Common myeloid progenitor, CD34-positive (primary cell): ENCODE data around the gene SSBP1. TPM values are rescaled to one million over a fixed set of nuclear protein-coding genes. Genes with fewer than 3 reads are reported as not detected.
"Not testable (repeated sequence)": the region's sequence is repeated elsewhere in the genome, so short reads cannot be mapped to it uniquely, and the experiment has no call there.

Experiments
- CTCF ChIA-PET: fragments of 350-600 bp; sonication (Branson Sonifier 250); formaldehyde crosslinking; loops from one replicate; lab custom pipeline; 2021; ENCODE audit warnings: antibody characterized with exemption; lab: Charles Lee
- POLR2A ChIA-PET: fragments of 350-600 bp; sonication (Branson Sonifier 250); formaldehyde crosslinking; loops from one replicate; lab custom pipeline; 2021; ENCODE audit warnings: antibody characterized with exemption; lab: Charles Lee
- DNase-seq, 3 donors: peaks; one replicate each; pipeline versions ENCODE4 v3.0.0 to v3.0.0-alpha.2; 2013
- H3K27ac ChIP-seq, 2 experiments: 1 replicate in 1 of 2; 2 replicates in 1 of 2; pipeline ENCODE4 v1.7.0; 2013; ENCODE audit warnings: inconsistent platforms in 2 of 2, low read length in 2 of 2, mild to moderate bottlenecking in 2 of 2, low read depth in 1 of 2, moderate library complexity in 1 of 2; ENCODE audit not compliant: severe bottlenecking in 2 of 2, insufficient read depth in 1 of 2, poor library complexity in 1 of 2
- H3K27me3 ChIP-seq, 5 experiments: replicated peaks in 2 of 5; 1 replicate in 3 of 5; 2 replicates in 2 of 5; pipeline versions ENCODE4 v1.6.1 to v1.7.0; 2013; ENCODE audit warnings: low read length in 4 of 5, mild to moderate bottlenecking in 2 of 5, moderate library complexity in 2 of 5, inconsistent platforms in 1 of 5; ENCODE audit not compliant: insufficient read depth in 5 of 5, control insufficient read depth in 4 of 5
- H3K36me3 ChIP-seq, 4 experiments: 1 replicate in 2 of 4; 2 replicates in 2 of 4; pipeline versions ENCODE4 v1.6.1 to v1.7.0; 2013; ENCODE audit warnings: low read length in 3 of 4, control low read depth in 1 of 4, mild to moderate bottlenecking in 1 of 4; ENCODE audit not compliant: control insufficient read depth in 4 of 4, insufficient read depth in 4 of 4
- H3K4me1 ChIP-seq, 4 experiments: 1 replicate in 3 of 4; 2 replicates in 1 of 4; pipeline versions ENCODE4 v1.6.1 to v1.7.1; 2013; ENCODE audit warnings: low read length in 3 of 4, mild to moderate bottlenecking in 3 of 4, control low read depth in 1 of 4, inconsistent platforms in 1 of 4, moderate library complexity in 1 of 4; ENCODE audit not compliant: control insufficient read depth in 4 of 4, insufficient read depth in 4 of 4; ENCODE audit errors: control extremely low read depth in 1 of 4
- H3K4me3 ChIP-seq, 7 experiments: 1 replicate in 4 of 7; 2 replicates in 3 of 7; pipeline versions ENCODE4 v1.5.1 to v1.7.0; 2013; ENCODE audit warnings: mild to moderate bottlenecking in 7 of 7, low read length in 6 of 7, moderate library complexity in 6 of 7, inconsistent platforms in 2 of 7, low read depth in 2 of 7, control low read depth in 1 of 7; ENCODE audit not compliant: insufficient read depth in 4 of 7, control insufficient read depth in 1 of 7; ENCODE audit errors: extremely low read depth in 1 of 7
- H3K9me3 ChIP-seq, 5 experiments: 1 replicate in 4 of 5; 2 replicates in 1 of 5; pipeline versions ENCODE4 v1.6.1 to v1.7.1; 2013; ENCODE audit warnings: low read length in 4 of 5, mild to moderate bottlenecking in 2 of 5, inconsistent platforms in 1 of 5, low read depth in 1 of 5, moderate library complexity in 1 of 5; ENCODE audit not compliant: control insufficient read depth in 4 of 5, insufficient read depth in 2 of 5; ENCODE audit errors: control extremely low read depth in 1 of 5
- WGBS: methylation state at CpG from one replicate; pipeline ENCODE4 v1.1.5; 2013; ENCODE audit not compliant: insufficient coverage; 5-methylcytosine and 5-hydroxymethylcytosine counted together
- polyA plus RNA-seq: library from polyadenylated mRNA; unstranded; fragments of 120-200 nt; gene quantifications from one replicate; pipeline ENCODE4 v1.2.1, GENCODE V29; 2013

SSBP1 gene
- polyA plus RNA-seq: 169 TPM

GRCh38 chr7:141737836-141738591 lies at the start of gene SSBP1:
Gene SSBP1 (plus strand): TSS chr7:141738358. CDS start chr7:141739167, 809 bp downstream.
- H3K4me3 ChIP-seq: peak within 1 kb of the TSS; percentile 77 to 100 (median 98)
- H3K9me3 ChIP-seq: no peaks in the 10 kb centered on the region
- POLR2A ChIA-PET: interaction anchor here (0.7 to 1.4 kb wide), 6 partner anchors 28 to 723 kb away, joined by 3 to 10 read pairs (median 3); partner anchors contain the start of gene MRPS33
- H3K36me3 ChIP-seq: peaks cover 5 to 33% (median 22%) of the 10 kb centered on the region in 4 experiments
- 0% methylated on average over 34 of the region's 46 CpGs for WGBS
- CTCF ChIA-PET: interaction anchor here (0.8 to 4.8 kb wide), 22 partner anchors 9 to 91 kb away, joined by 3 to 47 read pairs (median 6); partner anchors contain the start of gene WEE2
- H3K27me3 ChIP-seq: no peaks in the 10 kb centered on the region
- peak within 1 kb of the TSS; percentile 87 to 93 for H3K27ac ChIP-seq
- peaks cover 9 to 26% (median 20%) of the 10 kb centered on the region in 4 experiments for H3K4me1 ChIP-seq
- DNase-seq: peak; percentile 99

GRCh38 chr7:141689072-141689825 lies 48.9 kb upstream of the SSBP1 start:
- peaks cover 6 to 25% (median 16%) of the 10 kb centered on the region in 4 experiments for H3K36me3 ChIP-seq
- DNase-seq, H3K4me1 ChIP-seq, H3K27ac ChIP-seq, H3K4me3 ChIP-seq, H3K27me3 ChIP-seq, H3K9me3 ChIP-seq: not testable (repeated sequence)
- ChIA-PET CTCF (interaction anchor here (0.6 to 2.3 kb wide), 11 partner anchors 9 to 1339 kb away, joined by 3 to 7 read pairs (median 4); no protein-coding TSS in a partner anchor), POLR2A (interaction anchor here (1.1 kb wide), 1 partner anchor 12 kb away, joined by 3 read pairs; no protein-coding TSS in a partner anchor)
- 100% methylated on average over 3 of the region's 3 CpGs for WGBS

GRCh38 chr7:141691540-141691939 lies 46.6 kb upstream of the SSBP1 start:
- no peaks in the 10 kb centered on the region for H3K9me3 ChIP-seq
- no peak overlapping the region for H3K27ac ChIP-seq
- H3K4me1 ChIP-seq: peaks cover 0 to 7% (median 1%) of the 10 kb centered on the region in 4 experiments
- H3K27me3 ChIP-seq: no peaks in the 10 kb centered on the region
- WGBS: 100% methylated on average over 1 of the region's 3 CpGs
- DNase-seq: no peak
- POLR2A ChIA-PET: no interaction called here
- CTCF ChIA-PET: interaction anchor here (1.3 kb wide), 1 partner anchor 13 kb away, joined by 4 read pairs; no protein-coding TSS in a partner anchor
- H3K36me3 ChIP-seq: peaks cover 3 to 17% (median 5%) of the 10 kb centered on the region in 4 experiments
- H3K4me3 ChIP-seq: no peak overlapping the region

- Histone ChIP-seq H3K27ac (no peak overlapping the region), H3K9me3 (no peaks in the 10 kb centered on the region), H3K4me3 (no peak overlapping the region), H3K36me3 (peaks cover 3 to 18% (median 5%) of the 10 kb centered on the region in 4 experiments), H3K4me1 (peaks cover 0 to 12% (median 2%) of the 10 kb centered on the region in 4 experiments), H3K27me3 (no peaks in the 10 kb centered on the region)
- no CpG with 5 or more reads among the region's 4 CpGs for WGBS
- ChIA-PET CTCF (interaction anchor here (1.3 kb wide), 1 partner anchor 13 kb away, joined by 4 read pairs; no protein-coding TSS in a partner anchor), POLR2A (no interaction called here)
- DNase-seq: no peak
Observed at GRCh38 chr7:141691961-141692360, 46.2 kb upstream of the SSBP1 start.

DNA sequence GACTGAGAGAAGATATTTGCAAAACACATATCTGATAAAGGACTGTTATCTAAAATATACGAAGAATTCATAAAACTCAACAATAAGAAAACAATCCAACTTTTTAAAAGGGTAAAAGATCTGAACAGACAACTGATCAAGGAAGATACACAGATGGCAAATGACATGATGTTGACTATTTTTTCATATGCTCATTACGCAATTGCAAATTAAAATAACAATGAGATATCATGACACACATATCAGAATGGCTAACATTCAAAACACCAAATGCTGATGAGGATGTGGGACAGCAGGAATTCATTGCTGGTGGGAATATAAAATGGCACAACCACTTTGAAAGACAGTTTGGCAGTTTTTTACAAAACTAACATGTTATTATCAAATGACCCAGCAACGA lies 45.1 kb upstream of the SSBP1 start:
- no peak for DNase-seq
- H3K9me3 ChIP-seq: no peaks in the 10 kb centered on the region
- ChIA-PET CTCF (interaction anchor here (1.1 kb wide), 1 partner anchor 15 kb away, joined by 3 read pairs; no protein-coding TSS in a partner anchor), POLR2A (no interaction called here)
- peaks cover 3 to 18% (median 5%) of the 10 kb centered on the region in 4 experiments for H3K36me3 ChIP-seq
- no peaks in the 10 kb centered on the region for H3K27me3 ChIP-seq
- no CpG with 5 or more reads among the region's 3 CpGs for WGBS
- H3K4me3 ChIP-seq: no peak overlapping the region
- H3K4me1 ChIP-seq: peaks cover 0 to 23% (median 4%) of the 10 kb centered on the region in 4 experiments
- H3K27ac ChIP-seq: no peak overlapping the region

DNA sequence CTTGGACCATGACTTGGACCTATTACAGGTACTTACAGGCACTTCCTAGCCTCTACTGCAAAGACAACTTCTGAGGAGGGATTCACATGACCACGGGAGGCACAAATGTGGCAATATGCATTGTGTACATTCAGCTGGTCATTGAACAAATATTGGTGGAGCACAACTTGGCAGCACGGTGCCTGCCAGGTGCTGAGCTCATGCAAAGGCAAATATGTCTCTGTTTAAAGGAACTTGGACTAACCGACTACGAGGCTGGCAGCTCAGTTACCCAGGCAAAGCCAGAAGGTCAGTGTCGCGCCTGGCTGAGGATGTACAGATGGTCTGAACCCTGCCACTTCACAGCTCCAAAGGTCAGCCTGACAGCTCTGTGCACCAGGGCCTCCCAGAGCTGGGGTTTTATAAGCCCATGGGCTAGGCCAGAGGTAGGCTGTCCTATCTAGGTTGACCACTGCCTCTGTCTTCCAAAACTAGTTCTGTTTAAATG lies 42.3 kb upstream of the SSBP1 start:
- no peaks in the 10 kb centered on the region for H3K9me3 ChIP-seq
- POLR2A ChIA-PET: no interaction called here
- H3K4me1 ChIP-seq: peaks cover 0 to 49% (median 22%) of the 10 kb centered on the region in 4 experiments
- CTCF ChIA-PET: interaction anchor here (0.9 to 3.5 kb wide), 6 partner anchors 9 to 41 kb away, joined by 3 to 11 read pairs (median 4); no protein-coding TSS in a partner anchor
- H3K27ac ChIP-seq: no peak overlapping the region
- DNase-seq: no peak
- H3K36me3 ChIP-seq: peaks cover 2 to 13% (median 4%) of the 10 kb centered on the region in 4 experiments
- WGBS: 98% methylated on average over 6 of the region's 6 CpGs
- no peak overlapping the region for H3K4me3 ChIP-seq
- H3K27me3 ChIP-seq: no peaks in the 10 kb centered on the region
